Astrocyte (in vitro differentiated cells and primary cell): ENCODE measurements around the gene ETFA. TPM values are rescaled to one million over a fixed set of nuclear protein-coding genes. Genes with fewer than 3 reads are reported as not detected.

Experiments used
- DNase-seq: peaks from one replicate; pipeline ENCODE4 v3.0.0-alpha.2; 2010; ENCODE audit warnings: low read depth
- FAIRE-seq: peaks from 2 replicates; lab custom pipeline; 2011; peaks lifted over from hg19 to GRCh38; lab: Jason Lieb, UNC
- H2AFZ ChIP-seq: 2 replicates; pipeline ENCODE4 v1.6.0; 2012; ENCODE audit warnings: low read depth, low read length, inconsistent platforms
- H3K27ac ChIP-seq: 2 replicates; pipeline ENCODE4 v1.5.1; 2011; ENCODE audit warnings: low read depth, low read length, inconsistent platforms
- H3K27me3 ChIP-seq: 2 replicates; pipeline ENCODE4 v1.6.0; 2011; ENCODE audit warnings: low read length, inconsistent platforms; ENCODE audit not compliant: insufficient read depth
- H3K36me3 ChIP-seq: 2 replicates; pipeline ENCODE4 v1.5.1; 2011; ENCODE audit warnings: low read length, inconsistent platforms; ENCODE audit not compliant: insufficient read depth
- H3K4me1 ChIP-seq: 2 replicates; pipeline ENCODE4 v1.5.1; 2011; ENCODE audit warnings: low read length, inconsistent platforms; ENCODE audit not compliant: insufficient read depth
- H3K4me2 ChIP-seq: 2 replicates; pipeline ENCODE4 v1.6.0; 2012; ENCODE audit warnings: low read length, inconsistent platforms
- H3K4me3 ChIP-seq: 2 replicates; pipeline ENCODE4 v1.5.1; 2011; ENCODE audit warnings: low read depth, mild to moderate bottlenecking, low read length, inconsistent platforms; ENCODE audit not compliant: insufficient read depth
- H3K79me2 ChIP-seq: 2 replicates; pipeline ENCODE4 v1.6.0; 2012; ENCODE audit warnings: mild to moderate bottlenecking, low read length, inconsistent platforms; ENCODE audit not compliant: insufficient read depth
- H3K9ac ChIP-seq: 2 replicates; pipeline ENCODE4 v1.6.0; 2012; ENCODE audit warnings: mild to moderate bottlenecking, low read length, inconsistent platforms
- H3K9me3 ChIP-seq: 2 replicates; pipeline ENCODE4 v1.5.1; 2012; ENCODE audit warnings: low read depth, mild to moderate bottlenecking, low read length, inconsistent platforms; ENCODE audit not compliant: insufficient read depth
- H4K20me1 ChIP-seq: 2 replicates; pipeline ENCODE4 v1.6.0; 2012; ENCODE audit warnings: low read length, inconsistent platforms; ENCODE audit not compliant: insufficient read depth
- H3K27ac Mint-ChIP-seq: one replicate; pipeline ENCODE4 v1.8.0; 2021; ENCODE audit warnings: mild to moderate bottlenecking, mixed read lengths; ENCODE audit not compliant: unreplicated experiment
- H3K27me3 Mint-ChIP-seq: one replicate; pipeline ENCODE4 v1.8.0; 2021; ENCODE audit warnings: low read depth, mixed read lengths; ENCODE audit not compliant: unreplicated experiment
- H3K36me3 Mint-ChIP-seq: one replicate; pipeline ENCODE4 v1.8.0; 2021; ENCODE audit warnings: low read depth, mixed read lengths; ENCODE audit not compliant: unreplicated experiment
- H3K4me1 Mint-ChIP-seq: one replicate; pipeline ENCODE4 v1.8.0; 2021; ENCODE audit warnings: low read depth, mixed read lengths; ENCODE audit not compliant: unreplicated experiment
- H3K4me3 Mint-ChIP-seq: one replicate; pipeline ENCODE4 v1.8.0; 2021; ENCODE audit warnings: mild to moderate bottlenecking, moderate library complexity, mixed read lengths; ENCODE audit not compliant: unreplicated experiment
- H3K9me3 Mint-ChIP-seq: one replicate; pipeline ENCODE4 v1.8.0; 2021; ENCODE audit warnings: mild to moderate bottlenecking, mixed read lengths; ENCODE audit not compliant: unreplicated experiment
- EZH2 ChIP-seq: IDR thresholded peaks from 2 replicates; pipeline ENCODE4 v1.6.1; 2012; ENCODE audit warnings: mild to moderate bottlenecking, low read length, inconsistent platforms; ENCODE audit not compliant: insufficient read depth
- total RNA-seq: library from RNA; stranded (reverse); gene quantifications from 2 replicates; pipeline ENCODE4 v1.2.1, GENCODE V29; 2021
- TF ChIP-seq, protein P1 (sequence below): IDR thresholded peaks from 2 replicates; pipeline ENCODE4 v1.5.1; 2011; ENCODE audit warnings: low read depth, mild to moderate bottlenecking, inconsistent platforms, low read length, moderate library complexity; ENCODE audit not compliant: insufficient read depth

ETFA gene
- total RNA-seq, 1 donor from 2014 or later: 126 TPM

DNA sequence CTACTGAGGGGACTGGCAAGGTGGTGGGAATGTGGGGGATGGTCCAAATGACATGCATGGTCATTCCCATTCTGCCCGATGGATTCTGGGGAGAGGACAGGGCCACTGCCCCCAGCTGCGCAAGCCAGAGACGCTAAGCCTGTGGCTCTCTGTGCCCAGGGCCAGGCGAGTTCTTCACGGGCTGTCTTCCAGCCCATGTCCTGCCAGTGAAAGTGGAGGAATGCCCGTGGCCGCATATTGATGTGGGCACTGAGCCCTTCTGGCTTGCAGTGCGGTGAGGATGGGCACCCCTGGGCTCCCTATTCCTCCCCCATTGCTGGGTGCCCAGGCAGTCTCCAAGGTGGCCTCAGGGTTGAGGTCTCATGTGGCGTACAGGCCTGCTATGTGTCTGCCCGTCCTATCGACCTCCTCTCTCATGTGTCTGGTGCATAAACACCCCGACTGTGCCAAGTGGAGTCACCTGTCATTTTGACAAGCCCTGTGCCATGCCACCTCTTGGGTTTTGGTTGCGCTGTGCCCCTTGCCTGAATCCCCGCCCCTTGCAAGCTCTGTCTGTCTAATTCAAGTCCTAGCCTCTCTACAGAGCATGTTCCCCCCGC, 134.7 kb downstream of the ETFA start:
- H3K4me1 Mint-ChIP-seq: peaks cover 7% of the 10 kb centered on the region
- H3K27me3 Mint-ChIP-seq: peaks cover 30% of the 10 kb centered on the region
- Histone ChIP-seq H4K20me1 (no peaks in the 10 kb centered on the region), H3K9me3 (no peaks in the 10 kb centered on the region), H3K4me1 (peaks cover 4% of the 10 kb centered on the region), H3K9ac (no peak overlapping the region), H3K79me2 (no peaks in the 10 kb centered on the region), H3K27ac (no peak overlapping the region), H3K27me3 (peaks cover 13% of the 10 kb centered on the region), H2AFZ (no peak overlapping the region), H3K4me3 (no peak overlapping the region), H3K4me2 (no peak overlapping the region), H3K36me3 (no peaks in the 10 kb centered on the region)
- H3K36me3 Mint-ChIP-seq: peaks cover 4% of the 10 kb centered on the region
- H3K9me3 Mint-ChIP-seq: no peaks in the 10 kb centered on the region
- H3K27ac Mint-ChIP-seq: no peak overlapping the region
- no peak for FAIRE-seq
- H3K4me3 Mint-ChIP-seq: no peak overlapping the region
- TF ChIP-seq EZH2: no peak
- TF ChIP-seq, protein P1, sequence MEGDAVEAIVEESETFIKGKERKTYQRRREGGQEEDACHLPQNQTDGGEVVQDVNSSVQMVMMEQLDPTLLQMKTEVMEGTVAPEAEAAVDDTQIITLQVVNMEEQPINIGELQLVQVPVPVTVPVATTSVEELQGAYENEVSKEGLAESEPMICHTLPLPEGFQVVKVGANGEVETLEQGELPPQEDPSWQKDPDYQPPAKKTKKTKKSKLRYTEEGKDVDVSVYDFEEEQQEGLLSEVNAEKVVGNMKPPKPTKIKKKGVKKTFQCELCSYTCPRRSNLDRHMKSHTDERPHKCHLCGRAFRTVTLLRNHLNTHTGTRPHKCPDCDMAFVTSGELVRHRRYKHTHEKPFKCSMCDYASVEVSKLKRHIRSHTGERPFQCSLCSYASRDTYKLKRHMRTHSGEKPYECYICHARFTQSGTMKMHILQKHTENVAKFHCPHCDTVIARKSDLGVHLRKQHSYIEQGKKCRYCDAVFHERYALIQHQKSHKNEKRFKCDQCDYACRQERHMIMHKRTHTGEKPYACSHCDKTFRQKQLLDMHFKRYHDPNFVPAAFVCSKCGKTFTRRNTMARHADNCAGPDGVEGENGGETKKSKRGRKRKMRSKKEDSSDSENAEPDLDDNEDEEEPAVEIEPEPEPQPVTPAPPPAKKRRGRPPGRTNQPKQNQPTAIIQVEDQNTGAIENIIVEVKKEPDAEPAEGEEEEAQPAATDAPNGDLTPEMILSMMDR: no peak
- no peak for DNase-seq

DNA sequence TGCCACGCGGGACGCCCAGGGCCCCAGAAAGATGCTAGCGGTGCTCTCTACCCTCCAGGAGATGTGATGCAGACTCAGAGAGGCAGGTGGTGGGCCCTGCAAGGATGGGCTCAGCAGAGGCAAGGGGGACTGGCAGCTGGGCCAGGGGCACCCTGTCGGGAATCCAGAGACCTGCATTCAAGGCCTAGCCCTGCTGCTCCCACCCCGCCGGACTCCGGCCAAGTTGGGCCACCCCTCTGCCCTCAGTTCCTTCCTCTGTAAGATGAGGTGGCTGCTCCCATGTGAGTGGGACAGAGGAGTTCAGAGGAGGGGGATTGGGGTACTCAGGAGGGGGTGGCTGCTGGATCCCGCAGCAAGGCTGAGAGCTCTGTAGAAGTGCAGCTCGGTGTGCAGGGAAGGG, 135.2 kb downstream of the ETFA start:
- Histone ChIP-seq H3K9me3 (no peaks in the 10 kb centered on the region), H3K27ac (no peak overlapping the region), H3K9ac (no peak overlapping the region), H3K79me2 (no peaks in the 10 kb centered on the region), H4K20me1 (no peaks in the 10 kb centered on the region), H3K4me2 (no peak overlapping the region), H3K4me3 (no peak overlapping the region), H3K36me3 (no peaks in the 10 kb centered on the region), H3K27me3 (peaks cover 13% of the 10 kb centered on the region), H2AFZ (no peak overlapping the region), H3K4me1 (peaks cover 4% of the 10 kb centered on the region)
- Mint-ChIP-seq H3K27me3 (peaks cover 30% of the 10 kb centered on the region), H3K9me3 (no peaks in the 10 kb centered on the region), H3K4me1 (peaks cover 7% of the 10 kb centered on the region), H3K36me3 (peaks cover 4% of the 10 kb centered on the region), H3K4me3 (no peak overlapping the region), H3K27ac (no peak overlapping the region)
- no peak for FAIRE-seq
- TF ChIP-seq, protein P1: no peak
- no peak for TF ChIP-seq EZH2
- no peak for DNase-seq

DNA sequence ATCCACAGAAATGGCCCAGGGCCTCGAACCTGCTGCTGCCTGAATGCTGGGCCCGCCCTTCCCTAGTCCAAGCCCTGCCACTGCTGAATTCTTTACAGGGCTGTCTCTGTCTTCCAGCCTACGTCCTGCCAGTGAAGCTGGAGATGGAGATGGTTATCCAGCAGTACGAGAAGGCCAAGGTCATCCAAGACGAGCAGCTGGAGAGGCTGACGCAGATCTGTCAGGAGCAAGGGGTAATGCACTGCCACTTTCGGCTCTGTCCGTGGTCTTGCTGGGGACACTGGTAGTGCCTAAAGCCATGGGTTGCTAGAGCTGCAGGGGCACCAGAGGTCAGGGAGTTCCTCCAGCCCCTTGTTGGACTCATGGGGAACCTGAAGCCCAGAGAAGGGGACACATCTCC, 135.8 kb downstream of the ETFA start:
- H3K36me3 Mint-ChIP-seq: peaks cover 4% of the 10 kb centered on the region
- no peaks in the 10 kb centered on the region for H3K9me3 Mint-ChIP-seq
- no peak overlapping the region for H3K9ac ChIP-seq
- no peaks in the 10 kb centered on the region for H4K20me1 ChIP-seq
- no peak overlapping the region for H2AFZ ChIP-seq
- DNase-seq: no peak
- H3K27me3 ChIP-seq: peaks cover 13% of the 10 kb centered on the region
- H3K4me3 Mint-ChIP-seq: no peak overlapping the region
- H3K27ac Mint-ChIP-seq: no peak overlapping the region
- no peaks in the 10 kb centered on the region for H3K79me2 ChIP-seq
- peaks cover 30% of the 10 kb centered on the region for H3K27me3 Mint-ChIP-seq
- no peak overlapping the region for H3K4me2 ChIP-seq
- H3K36me3 ChIP-seq: no peaks in the 10 kb centered on the region
- no peak overlapping the region for H3K4me3 ChIP-seq
- H3K4me1 ChIP-seq: peaks cover 4% of the 10 kb centered on the region
- no peak overlapping the region for H3K27ac ChIP-seq
- peaks cover 7% of the 10 kb centered on the region for H3K4me1 Mint-ChIP-seq
- FAIRE-seq: no peak
- H3K9me3 ChIP-seq: no peaks in the 10 kb centered on the region
- TF ChIP-seq EZH2: no peak
- TF ChIP-seq, protein P1: no peak
